Germinal center (tissue), 1 donor: Measurements from ENCODE around the gene CALU.

Experiments
- DNase-seq: peaks from one replicate; pipeline ENCODE4 v3.0.0; 2012; ENCODE audit warnings: mixed read lengths, low spot score

CALU gene

GRCh38 chr7:128811631-128812430, 72.7 kb downstream of the CALU start:
- no peak for DNase-seq

- no peak for DNase-seq
Measured at GRCh38 chr7:128812514-128813168, 73.5 kb downstream of the CALU start.

DNA sequence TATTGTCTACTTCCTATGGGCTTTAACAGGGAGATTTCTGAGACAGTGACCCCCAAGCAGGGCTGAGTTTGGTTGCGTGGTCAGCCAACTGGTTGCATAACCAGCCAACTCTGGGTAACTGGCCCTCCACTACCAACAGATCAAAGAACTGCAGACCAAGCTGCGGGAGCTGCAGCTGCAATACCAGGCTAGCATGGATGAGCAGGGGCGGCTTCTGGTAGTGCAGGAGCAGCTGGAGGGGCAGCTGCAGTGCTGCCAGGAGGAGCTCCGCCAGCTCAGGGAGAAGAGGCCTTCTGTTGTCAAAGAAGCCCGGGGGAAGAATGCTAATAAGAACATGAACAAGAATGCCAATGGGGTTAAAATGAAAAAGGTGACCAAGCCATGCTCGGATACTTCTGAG, 75.3 kb downstream of the CALU start:
- no peak for DNase-seq

GRCh38 chr7:128815289-128815942, 76.3 kb downstream of the CALU start:
- DNase-seq, result no peak

- no peak for DNase-seq
Measured at GRCh38 chr7:128818694-128819093, 79.5 kb downstream of the CALU start.
